GM19193 (cell line): Measurements from ENCODE around the gene IRF5.

Source experiments
- POLR2A ChIP-seq: IDR thresholded peaks from 4 replicates; pipeline ENCODE4 v1.6.1; 2011; ENCODE audit not compliant: insufficient read depth, insufficient read length; ENCODE audit errors: extremely low read depth

IRF5 gene

DNA sequence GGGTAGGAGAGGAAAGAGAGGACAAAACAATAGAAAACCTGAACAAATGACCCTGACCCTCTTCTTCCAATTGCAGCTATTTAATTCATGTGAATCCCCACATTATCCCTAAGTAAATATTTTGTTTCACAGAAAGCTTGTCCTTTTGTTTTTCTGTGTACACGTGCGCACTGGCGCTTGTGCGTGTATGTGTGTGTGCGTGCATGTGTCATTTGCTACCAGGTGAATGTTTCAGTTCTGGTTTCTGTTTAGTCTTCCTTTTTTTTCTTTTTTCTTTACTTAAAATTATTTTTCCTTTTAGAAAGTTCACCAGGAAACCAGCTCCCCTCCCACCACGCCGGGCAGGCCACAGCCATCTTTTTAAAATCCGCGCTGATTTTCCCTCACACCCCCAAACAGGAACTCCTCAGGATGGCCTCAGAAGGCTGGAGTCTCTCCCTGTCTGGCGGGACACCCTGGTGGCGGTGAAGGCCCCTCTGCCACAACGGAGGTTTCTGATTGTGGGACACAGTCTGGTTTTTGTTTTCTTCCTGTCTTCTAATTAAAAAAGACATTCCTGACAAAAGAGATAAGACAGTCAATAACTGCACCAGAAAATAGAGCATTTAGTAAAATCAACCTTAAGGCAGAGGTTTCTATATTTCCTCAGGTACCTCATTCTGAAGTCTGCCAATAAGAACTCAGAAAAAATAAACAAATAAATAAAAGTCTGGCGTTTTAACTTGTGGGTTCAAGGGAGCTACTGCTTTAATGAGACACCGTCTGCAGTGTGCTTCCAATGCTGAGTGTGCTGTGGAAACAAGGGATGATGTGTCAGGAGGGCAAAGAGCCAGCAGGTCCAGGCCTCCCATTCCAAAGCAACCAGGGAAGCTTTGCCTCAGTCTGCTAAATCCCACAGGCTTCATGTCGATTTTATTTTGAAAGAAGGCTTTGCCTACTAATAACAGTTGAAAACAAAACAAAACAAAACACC is 17.4 kb downstream of the IRF5 start:
- no peak for TF ChIP-seq POLR2A

DNA sequence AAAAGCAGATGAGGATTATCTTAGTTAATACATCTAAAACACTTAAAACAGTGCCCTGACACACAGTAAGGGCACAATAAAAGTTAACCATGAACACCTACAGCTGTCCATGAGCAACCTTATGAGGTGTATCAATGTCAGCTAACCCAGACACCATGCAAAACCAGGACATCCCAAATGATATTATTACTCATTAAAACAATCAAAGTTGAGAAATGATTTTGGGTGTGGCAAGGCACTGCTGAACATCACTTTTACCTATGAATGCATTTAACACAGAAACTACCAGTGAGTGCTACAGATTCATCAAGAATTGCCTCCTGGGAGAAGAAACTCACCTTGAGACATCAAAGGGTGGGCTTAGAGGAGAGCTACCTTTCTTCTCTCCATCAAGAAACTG is 18.3 kb downstream of the IRF5 start:
- no peak for TF ChIP-seq POLR2A

DNA sequence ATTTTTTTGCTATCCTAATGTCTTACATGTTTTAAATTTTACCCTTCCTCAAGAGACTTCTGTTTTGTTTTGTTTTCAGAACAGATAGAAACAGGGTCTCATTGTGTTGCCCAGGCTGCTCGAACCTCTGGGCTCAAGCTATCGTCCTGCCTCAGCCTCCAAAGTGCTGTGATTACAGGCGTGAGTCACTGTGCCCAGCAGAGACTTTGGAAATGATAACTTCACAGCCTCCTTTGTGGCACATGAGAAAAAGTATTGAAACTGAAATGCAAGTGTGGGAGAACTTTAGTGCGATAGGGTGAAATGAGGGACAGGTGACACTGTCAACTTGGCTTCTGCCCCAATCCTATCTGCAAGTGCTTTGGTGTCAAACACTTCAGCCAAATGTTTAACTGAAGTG is 21.6 kb downstream of the IRF5 start:
- no peak for TF ChIP-seq POLR2A

DNA sequence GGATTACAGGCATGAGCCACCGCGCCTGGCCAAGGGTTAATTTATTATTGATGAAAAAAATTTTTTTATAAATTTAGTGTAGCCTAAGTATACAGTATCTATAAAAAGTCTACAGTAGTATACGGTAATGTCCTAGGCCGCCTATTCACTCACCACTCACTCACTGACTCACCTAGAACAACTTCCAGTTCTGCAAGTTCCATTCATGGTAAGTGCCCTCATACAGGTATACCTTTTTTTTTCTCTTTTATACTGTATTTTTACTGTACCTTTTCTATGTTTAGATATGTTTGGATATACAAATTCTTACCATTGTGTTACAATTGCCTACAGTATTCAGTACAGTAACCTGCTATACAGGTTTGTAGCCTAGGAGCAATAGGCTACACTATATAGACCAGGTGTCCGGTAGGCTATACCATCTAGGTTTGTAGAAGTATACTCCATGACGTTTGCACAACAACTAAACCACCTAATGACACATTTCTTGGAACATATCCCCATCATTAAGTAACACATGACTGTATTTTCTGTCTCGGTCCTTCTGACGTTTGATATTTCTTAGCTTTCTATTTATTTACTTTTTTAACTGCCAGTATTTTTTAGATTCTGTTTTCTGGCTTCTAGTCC is 23.4 kb downstream of the IRF5 start:
- no peak for TF ChIP-seq POLR2A

GRCh38 chr7:128962899-128963298 is 25.2 kb downstream of the IRF5 start:
- TF ChIP-seq POLR2A, result no peak

DNA sequence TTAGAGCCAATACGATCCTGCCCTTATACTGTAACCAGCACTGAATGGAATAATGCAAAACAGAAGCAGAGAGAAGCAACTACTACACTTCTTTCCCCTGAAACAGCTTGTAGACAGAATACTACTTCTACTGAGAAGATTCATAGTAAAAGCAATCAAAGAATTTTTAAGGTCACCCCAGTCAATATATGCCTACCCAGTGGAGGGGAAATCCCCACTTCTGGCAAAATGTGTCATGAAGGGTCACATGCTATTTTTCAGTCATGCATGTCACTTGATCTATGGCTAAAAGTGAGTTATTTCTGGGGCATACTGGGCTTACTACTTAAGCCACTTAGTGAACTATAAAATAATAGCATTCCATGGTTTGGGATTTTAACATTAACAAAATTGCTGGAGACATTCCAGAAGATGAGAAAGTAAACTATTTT is 25.6 kb downstream of the IRF5 start:
- no peak for TF ChIP-seq POLR2A

- TF ChIP-seq POLR2A, result no peak
Observed at GRCh38 chr7:128968624-128969023, 30.9 kb downstream of the IRF5 start.

DNA sequence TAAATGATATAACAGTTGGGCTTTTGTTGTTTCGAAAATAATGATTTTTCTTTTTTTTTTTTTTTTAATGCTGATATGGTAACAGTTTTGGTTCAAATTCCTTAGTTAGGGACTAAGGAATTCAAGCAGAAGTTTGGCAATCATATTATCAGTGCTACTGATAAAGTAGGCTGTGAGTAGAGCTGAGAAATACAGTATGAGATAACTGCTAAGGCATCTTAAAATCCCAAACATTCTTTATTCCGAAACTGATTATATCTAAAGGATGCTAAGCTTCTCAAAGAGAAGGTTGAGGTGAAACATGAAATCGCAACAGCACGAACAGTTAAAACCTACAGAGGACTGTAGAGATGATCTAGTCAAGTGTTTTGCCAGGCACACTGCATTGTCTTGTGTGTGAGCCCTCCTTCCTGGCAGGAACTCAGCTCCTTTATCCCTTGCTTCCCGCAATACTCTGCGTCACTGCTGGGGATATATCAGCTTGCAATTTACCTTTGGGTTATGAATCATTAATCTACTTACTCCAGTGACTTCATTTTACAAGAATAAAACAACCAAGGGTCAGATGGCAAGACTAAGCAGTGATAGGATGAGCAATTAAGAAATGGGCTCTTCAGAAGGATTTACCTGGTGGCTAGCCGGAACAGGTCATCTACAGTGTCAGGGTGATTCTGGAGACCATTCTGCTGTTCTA is 36.7 kb downstream of the IRF5 start:
- TF ChIP-seq POLR2A, result no peak

GRCh38 chr7:128982105-128982504 is 44.4 kb downstream of the IRF5 start:
- no peak for TF ChIP-seq POLR2A

DNA sequence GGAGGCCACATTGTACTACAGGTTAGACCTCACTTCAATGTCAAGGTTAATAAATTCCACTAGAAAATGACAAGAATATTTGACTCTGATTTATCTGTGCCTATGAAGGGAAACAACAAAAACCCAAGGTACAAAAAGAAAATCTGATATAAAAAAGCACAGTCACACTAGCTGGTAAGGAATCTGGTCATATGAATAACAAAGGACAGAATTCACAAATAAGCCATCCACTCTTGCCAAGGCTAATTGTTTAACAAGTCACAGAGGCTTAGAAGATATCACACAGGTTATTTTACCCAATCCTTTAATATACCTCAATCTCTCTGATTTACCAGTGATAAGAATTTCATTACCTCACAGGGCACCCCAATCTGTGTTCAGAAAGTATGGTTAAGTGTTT is 47.9 kb downstream of the IRF5 start:
- no peak for TF ChIP-seq POLR2A

- TF ChIP-seq POLR2A, result no peak
Observed at GRCh38 chr7:128986609-128987008, 48.9 kb downstream of the IRF5 start.

DNA sequence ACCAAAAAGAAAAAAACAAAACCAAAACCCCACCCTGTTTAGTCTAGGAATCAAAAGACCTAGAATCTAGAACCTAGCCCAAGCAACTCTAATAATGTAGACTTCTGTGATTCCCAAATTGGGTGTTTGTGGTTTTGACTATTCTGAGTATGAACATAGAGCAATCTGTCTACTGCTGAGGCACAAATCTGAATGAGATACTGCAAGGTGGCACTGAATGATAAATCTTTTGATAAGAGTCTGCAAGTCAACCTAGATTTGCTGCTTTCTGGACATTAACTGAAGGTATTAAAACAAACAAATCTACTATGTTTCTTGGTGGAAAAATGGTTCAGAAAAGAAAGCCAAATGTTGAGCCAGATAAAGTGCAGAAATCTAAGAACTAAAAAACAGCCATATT is 50.6 kb downstream of the IRF5 start:
- no peak for TF ChIP-seq POLR2A

- no peak for TF ChIP-seq POLR2A
Observed at GRCh38 chr7:128989961-128990360, 52.2 kb downstream of the IRF5 start.

- no peak for TF ChIP-seq POLR2A
Observed at GRCh38 chr7:128993419-128993818, 55.7 kb downstream of the IRF5 start.

DNA sequence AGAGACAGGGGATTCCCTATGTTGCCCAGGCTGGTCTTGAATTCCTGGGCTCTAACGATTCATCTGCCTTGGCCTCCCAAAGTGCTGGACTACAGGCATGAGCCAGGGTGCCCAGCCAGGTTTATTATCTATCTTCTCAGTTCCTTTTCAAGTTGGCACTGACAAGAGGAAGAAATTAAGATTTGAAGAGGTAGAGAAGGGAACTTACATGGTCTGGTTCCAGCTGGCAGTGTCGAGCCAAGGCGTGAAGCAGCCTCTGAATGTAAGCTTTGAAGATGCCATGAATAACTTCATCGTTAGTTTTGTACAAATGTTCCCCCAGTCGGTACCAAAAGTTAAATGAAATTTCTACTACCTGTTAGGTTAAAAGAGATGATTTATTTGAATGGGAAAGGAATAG is 59.5 kb downstream of the IRF5 start:
- no peak for TF ChIP-seq POLR2A
